ENCODE results near the gene KRTAP2-4. TPM values are rescaled to one million over a fixed set of nuclear protein-coding genes. Genes with fewer than 3 reads are reported as not detected.
"Not testable (repeated sequence)": the region's sequence is repeated elsewhere in the genome, so short reads cannot be mapped to it uniquely, and the experiment has no call there.

KRTAP2-4 gene
- total RNA-seq, 1 experiment from 2014 or later, result not detected

- no peak for DNase-seq (ENCODE audit: low read depth)
These were observed 27.8 kb downstream of the KRTAP2-4 start for GRCh38 chr17:41037853-41038350.

GRCh38 chr17:41034346-41034935 lies 31.2 kb downstream of the KRTAP2-4 start, which contains the start of gene KRTAP1-3:
Gene KRTAP1-3, minus strand, starts transcription at chr17:41034874. Its CDS starts 53 bp downstream, at chr17:41034821.
- not testable (repeated sequence) for DNase-seq (ENCODE audit: low read depth)

- no peak for DNase-seq (ENCODE audit: low read depth)
These were observed 35.9 kb downstream of the KRTAP2-4 start, which contains the start of gene KRTAP1-4 for GRCh38 chr17:41029633-41030245. Gene KRTAP1-4, minus strand, starts transcription at chr17:41030195. Its CDS starts 117 bp downstream, at chr17:41030078.

- DNase-seq (ENCODE audit: low read depth), result no peak
These were observed 38.8 kb downstream of the KRTAP2-4 start, which contains the start of gene KRTAP1-5 for GRCh38 chr17:41026715-41027471. Gene KRTAP1-5, minus strand, starts transcription at chr17:41027208. Its CDS starts 53 bp downstream, at chr17:41027155.

- no peak for DNase-seq (ENCODE audit: low read depth)
These were observed 41.0 kb downstream of the KRTAP2-4 start for GRCh38 chr17:41024697-41025096.

GRCh38 chr17:41020336-41020735 lies 45.3 kb downstream of the KRTAP2-4 start:
- no peak for DNase-seq (ENCODE audit: low read depth)

- no peak for DNase-seq (ENCODE audit: low read depth)
These were observed 46.3 kb downstream of the KRTAP2-4 start for GRCh38 chr17:41019415-41019814.

- no peak for DNase-seq (ENCODE audit: low read depth)
These were observed 47.1 kb downstream of the KRTAP2-4 start for GRCh38 chr17:41018541-41018940.

- no peak for DNase-seq (ENCODE audit: low read depth)
These were observed 49.0 kb downstream of the KRTAP2-4 start for GRCh38 chr17:41016578-41017215.

- no peak for DNase-seq (ENCODE audit: low read depth)
These were observed 50.2 kb downstream of the KRTAP2-4 start for GRCh38 chr17:41015454-41015853.

Other genes with a start within 250 kb of the KRTAP2-4 start
- gene KRT10, start 243.3 kb downstream of the KRTAP2-4 start, total RNA-seq (2014; rRNA removed; shearing (Covaris generic)), result 54.7 and 56.8 TPM in 2 replicates
- gene KRT12, start 198.7 kb downstream of the KRTAP2-4 start, total RNA-seq (2014; rRNA removed; shearing (Covaris generic)), result not detected in 2 replicates
- not detected in 2 replicates for gene KRT20, start 180.6 kb downstream of the KRTAP2-4 start, total RNA-seq (2014; rRNA removed; shearing (Covaris generic))
- gene KRT23, start 128.2 kb downstream of the KRTAP2-4 start, total RNA-seq (2014; rRNA removed; shearing (Covaris generic)), result not detected in 2 replicates
- gene KRT39, start 98.9 kb downstream of the KRTAP2-4 start, total RNA-seq (2014; rRNA removed; shearing (Covaris generic)), result not detected in 2 replicates
- gene KRT40, start 81.6 kb downstream of the KRTAP2-4 start, total RNA-seq (2014; rRNA removed; shearing (Covaris generic)), result not detected in 2 replicates
- not detected in 2 replicates for gene KRTAP3-3, start 71.7 kb downstream of the KRTAP2-4 start, total RNA-seq (2014; rRNA removed; shearing (Covaris generic))
- not detected in 2 replicates for gene KRTAP3-2, start 66.0 kb downstream of the KRTAP2-4 start, total RNA-seq (2014; rRNA removed; shearing (Covaris generic))
- not detected in 2 replicates for gene KRTAP3-1, start 56.8 kb downstream of the KRTAP2-4 start, total RNA-seq (2014; rRNA removed; shearing (Covaris generic))
- gene KRTAP1-5, start 38.7 kb downstream of the KRTAP2-4 start, total RNA-seq (2014; rRNA removed; shearing (Covaris generic)), result not detected in 2 replicates
- not detected in 2 replicates for gene KRTAP1-4, start 35.7 kb downstream of the KRTAP2-4 start, total RNA-seq (2014; rRNA removed; shearing (Covaris generic))
- gene KRTAP1-3, start 31.0 kb downstream of the KRTAP2-4 start, total RNA-seq (2014; rRNA removed; shearing (Covaris generic)), result not detected in 2 replicates
- gene KRTAP1-1, start 24.4 kb downstream of the KRTAP2-4 start, total RNA-seq (2014; rRNA removed; shearing (Covaris generic)), result 1.5 TPM in 1 of 2 replicates, not detected in the other
- gene KRTAP2-1, start 18.6 kb downstream of the KRTAP2-4 start, total RNA-seq (2014; rRNA removed; shearing (Covaris generic)), result not detected in 2 replicates
- gene KRTAP2-2, start 10.6 kb downstream of the KRTAP2-4 start, total RNA-seq (2014; rRNA removed; shearing (Covaris generic)), result not detected in 2 replicates
- gene KRTAP2-3, start 5.8 kb downstream of the KRTAP2-4 start, total RNA-seq (2014; rRNA removed; shearing (Covaris generic)), result not detected in 2 replicates
- not detected in 2 replicates for gene KRTAP4-7, start 18.3 kb upstream of the KRTAP2-4 start, total RNA-seq (2014; rRNA removed; shearing (Covaris generic))
- gene KRTAP4-8, start 32.3 kb upstream of the KRTAP2-4 start, total RNA-seq (2014; rRNA removed; shearing (Covaris generic)), result not detected in 2 replicates
- not detected in 2 replicates for gene KRTAP4-16, start 36.3 kb upstream of the KRTAP2-4 start, total RNA-seq (2014; rRNA removed; shearing (Covaris generic))
- not detected in 2 replicates for gene KRTAP4-9, start 39.5 kb upstream of the KRTAP2-4 start, total RNA-seq (2014; rRNA removed; shearing (Covaris generic))
- not detected in 2 replicates for gene KRTAP4-11, start 52.5 kb upstream of the KRTAP2-4 start, total RNA-seq (2014; rRNA removed; shearing (Covaris generic))
- not detected in 2 replicates for gene KRTAP4-12, start 58.3 kb upstream of the KRTAP2-4 start, total RNA-seq (2014; rRNA removed; shearing (Covaris generic))
- not detected in 2 replicates for gene KRTAP4-6, start 74.7 kb upstream of the KRTAP2-4 start, total RNA-seq (2014; rRNA removed; shearing (Covaris generic))
- gene KRTAP4-5, start 83.9 kb upstream of the KRTAP2-4 start, total RNA-seq (2014; rRNA removed; shearing (Covaris generic)), result not detected in 2 replicates
- not detected in 2 replicates for gene KRTAP4-4, start 94.9 kb upstream of the KRTAP2-4 start, total RNA-seq (2014; rRNA removed; shearing (Covaris generic))
- not detected in 2 replicates for gene KRTAP4-3, start 102.3 kb upstream of the KRTAP2-4 start, total RNA-seq (2014; rRNA removed; shearing (Covaris generic))
- not detected in 2 replicates for gene KRTAP4-2, start 112.3 kb upstream of the KRTAP2-4 start, total RNA-seq (2014; rRNA removed; shearing (Covaris generic))
- not detected in 2 replicates for gene KRTAP4-1, start 119.0 kb upstream of the KRTAP2-4 start, total RNA-seq (2014; rRNA removed; shearing (Covaris generic))
- not detected in 2 replicates for gene KRTAP9-1, start 124.0 kb upstream of the KRTAP2-4 start, total RNA-seq (2014; rRNA removed; shearing (Covaris generic))
- not detected in 2 replicates for gene KRTAP9-2, start 160.8 kb upstream of the KRTAP2-4 start, total RNA-seq (2014; rRNA removed; shearing (Covaris generic))
- gene KRTAP9-3, start 166.6 kb upstream of the KRTAP2-4 start, total RNA-seq (2014; rRNA removed; shearing (Covaris generic)), result not detected in 2 replicates
- not detected in 2 replicates for gene KRTAP9-8, start 172.1 kb upstream of the KRTAP2-4 start, total RNA-seq (2014; rRNA removed; shearing (Covaris generic))
- not detected in 2 replicates for gene KRTAP9-4, start 183.8 kb upstream of the KRTAP2-4 start, total RNA-seq (2014; rRNA removed; shearing (Covaris generic))
- not detected in 2 replicates for gene KRTAP9-9, start 189.5 kb upstream of the KRTAP2-4 start, total RNA-seq (2014; rRNA removed; shearing (Covaris generic))
- gene KRTAP9-6, start 199.5 kb upstream of the KRTAP2-4 start, total RNA-seq (2014; rRNA removed; shearing (Covaris generic)), result not detected in 2 replicates
- not detected in 2 replicates for gene KRTAP9-7, start 209.8 kb upstream of the KRTAP2-4 start, total RNA-seq (2014; rRNA removed; shearing (Covaris generic))
- not detected in 2 replicates for gene KRTAP29-1, start 237.0 kb upstream of the KRTAP2-4 start, total RNA-seq (2014; rRNA removed; shearing (Covaris generic))
- not detected in 2 replicates for gene KRTAP16-1, start 243.4 kb upstream of the KRTAP2-4 start, total RNA-seq (2014; rRNA removed; shearing (Covaris generic))
- gene KRTAP17-1, start 249.8 kb upstream of the KRTAP2-4 start, total RNA-seq (2014; rRNA removed; shearing (Covaris generic)), result not detected in 2 replicates

Data from Daoy (cell line).